Limb (tissue), 2 donors: ENCODE results near the gene MARCKS.
A peak's percentile ranks its signal among the peaks of the same experiment; 100 is the strongest.
"Not testable (repeated sequence)": the region's sequence is repeated elsewhere in the genome, so short reads cannot be mapped to it uniquely, and the experiment has no call there.

ENCODE experiments used
- DNase-seq, 2 donors: peaks; one replicate each; pipeline ENCODE4 v3.0.0-alpha.2; 2016; ENCODE audit errors: extremely low spot score in 2 of 2

Gene MARCKS

DNA sequence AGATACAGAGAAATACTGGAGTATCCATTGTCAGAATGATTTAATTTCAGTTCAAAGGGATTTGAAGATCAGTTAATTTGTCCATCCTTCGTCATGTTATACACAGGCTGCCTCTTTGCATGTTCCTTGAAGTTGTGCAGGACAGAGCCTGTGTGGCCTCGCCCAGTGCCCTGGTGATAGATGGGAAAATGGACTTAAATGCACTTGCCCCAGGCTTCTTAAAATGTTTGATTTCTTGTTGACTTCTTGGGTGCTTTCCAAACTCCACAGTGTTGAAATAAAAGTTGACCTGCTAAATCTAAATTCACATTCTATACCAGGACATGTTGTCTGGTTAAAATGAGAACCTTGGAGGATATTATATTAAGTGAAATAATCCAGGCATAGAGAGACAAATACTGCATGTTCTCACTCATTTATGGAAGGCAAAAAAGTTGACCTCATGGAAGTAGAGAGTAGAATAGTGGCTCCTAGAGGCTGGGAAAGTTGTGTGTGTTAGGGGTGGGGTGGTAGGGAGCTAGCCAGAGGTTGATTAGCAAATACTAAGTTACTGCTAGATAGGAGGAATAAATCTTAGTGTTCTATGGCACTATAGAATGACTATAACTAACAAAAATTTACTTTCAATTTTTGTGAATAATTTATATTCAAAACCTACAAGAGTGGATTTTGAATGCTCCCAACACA is 25.3 kb downstream of the MARCKS start:
- DNase-seq = no peak

DNA sequence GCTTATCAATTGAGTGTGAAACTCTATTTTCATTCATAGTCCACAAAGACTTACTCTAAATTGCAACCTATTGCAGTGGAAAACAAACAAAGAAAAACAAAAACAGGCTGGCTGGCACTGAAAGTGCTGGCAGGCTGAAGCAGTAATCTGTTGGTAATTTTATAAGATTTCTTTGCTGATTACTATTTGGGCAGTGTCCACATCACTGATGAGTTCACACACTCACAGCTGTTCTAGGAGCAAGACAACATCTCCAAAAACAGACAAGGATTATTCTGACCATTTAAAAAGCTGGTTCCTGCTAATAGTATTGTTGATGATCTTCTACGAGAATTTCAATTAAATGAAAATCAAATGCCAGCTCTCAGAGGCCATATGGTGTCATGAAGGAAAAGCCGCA is 26.9 kb downstream of the MARCKS start:
- DNase-seq = no peak

DNA sequence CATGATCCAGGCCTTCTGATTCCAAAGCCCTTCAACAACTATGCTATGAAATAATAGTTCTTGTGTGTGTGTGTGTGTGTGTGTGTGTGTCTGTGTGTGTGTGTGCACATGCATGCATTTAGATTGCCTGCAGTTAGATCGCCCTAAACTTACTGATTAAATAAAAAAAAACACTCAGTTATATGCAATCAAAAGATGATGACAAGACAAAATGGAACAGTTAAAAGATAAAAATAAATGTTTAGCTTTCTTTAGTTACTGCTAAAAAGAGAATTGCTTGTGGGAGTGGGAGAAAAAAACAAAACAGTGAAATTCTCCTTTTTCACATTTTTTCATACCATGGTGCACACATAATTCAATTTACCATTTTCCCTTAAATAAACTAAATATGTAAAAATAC is 29.4 kb downstream of the MARCKS start:
- no peak for DNase-seq

DNA sequence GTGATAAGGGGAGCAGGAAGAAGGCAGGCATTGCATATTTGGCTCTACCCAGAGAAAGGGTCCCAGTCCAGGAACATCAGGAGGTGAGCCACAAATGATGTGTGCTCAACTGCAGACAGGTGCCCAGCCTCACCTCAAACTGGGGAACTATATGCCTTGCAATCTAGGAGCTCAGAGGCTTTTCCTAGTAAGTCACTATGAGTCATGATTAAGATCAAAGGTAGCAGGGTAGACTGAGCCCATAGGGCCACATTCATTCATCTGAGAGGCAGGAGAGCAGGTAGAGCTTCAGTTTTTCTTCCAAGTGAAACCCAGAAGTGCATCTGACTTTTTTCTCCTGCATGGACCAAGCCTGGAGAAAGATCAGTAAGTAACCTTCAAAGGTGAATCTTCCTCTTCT is 31.3 kb downstream of the MARCKS start:
- DNase-seq = no peak

DNA sequence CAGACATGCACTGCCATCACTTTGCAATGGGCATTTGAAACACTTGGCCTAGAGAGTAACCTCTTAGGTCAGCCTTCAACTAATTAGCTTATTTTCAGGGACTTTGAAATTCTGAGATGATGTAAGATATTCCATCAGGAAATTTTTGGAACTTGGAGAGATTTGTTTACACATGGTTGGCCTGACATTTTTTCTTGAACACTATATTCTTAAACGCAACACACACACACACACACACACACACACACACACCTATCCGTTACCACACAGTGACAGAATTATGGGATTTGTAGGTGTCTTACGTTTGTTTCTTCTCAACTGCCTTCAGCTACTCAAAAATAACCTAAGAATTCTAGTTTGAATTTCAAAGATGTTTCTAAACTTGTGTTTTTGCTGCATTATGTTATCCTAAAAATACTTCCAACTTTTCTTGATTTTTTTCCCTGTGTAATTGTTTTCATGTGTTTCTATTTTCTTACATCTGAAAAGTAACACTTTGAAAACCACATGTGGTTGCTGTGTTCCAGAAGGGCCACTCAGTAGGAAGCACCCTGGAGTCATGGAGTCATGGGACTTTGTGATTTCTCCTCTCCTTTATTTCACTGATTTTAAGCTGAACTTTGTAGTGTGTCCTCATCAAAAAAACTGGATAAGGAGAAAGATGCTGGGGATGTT is 31.9 kb downstream of the MARCKS start:
- no peak for DNase-seq

DNA sequence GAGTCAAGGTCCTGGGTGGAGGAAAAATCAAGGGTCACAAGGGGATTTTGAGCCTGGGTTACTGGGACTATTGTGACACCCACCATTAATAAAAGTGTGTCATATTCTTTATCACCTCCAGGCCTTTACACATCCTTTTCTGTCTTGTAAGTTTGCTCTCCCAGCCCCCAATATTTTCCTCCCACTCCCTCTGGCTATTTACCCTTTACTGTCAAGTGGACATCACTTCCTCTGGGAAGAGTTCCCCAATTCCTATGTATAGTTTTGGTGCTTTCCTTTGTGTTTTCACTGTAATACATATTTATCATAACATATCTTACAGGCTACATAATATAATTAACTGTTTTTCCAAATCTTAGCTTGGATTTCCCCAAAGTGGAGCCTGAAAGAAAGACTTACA is 36.3 kb downstream of the MARCKS start:
- no peak for DNase-seq

DNA sequence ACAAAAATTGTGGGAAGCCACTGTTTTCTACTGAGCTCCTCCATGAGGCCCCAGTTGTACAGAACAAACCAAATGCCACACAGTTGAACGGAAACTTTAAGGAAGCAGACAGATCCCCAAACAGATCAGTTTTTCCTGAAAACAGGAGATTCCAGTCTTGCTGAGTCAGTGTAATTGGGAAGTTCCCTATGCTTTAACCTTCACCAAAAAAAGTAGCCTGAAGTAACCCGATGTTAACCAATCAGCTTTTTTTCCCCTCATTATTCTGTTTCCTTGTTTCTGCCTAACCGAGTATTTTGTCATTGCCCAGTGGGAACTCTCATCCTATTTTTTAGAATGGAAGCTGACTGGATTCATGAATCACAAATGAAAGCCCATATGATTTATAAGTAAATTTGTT is 36.7 kb downstream of the MARCKS start:
- no peak for DNase-seq

DNA sequence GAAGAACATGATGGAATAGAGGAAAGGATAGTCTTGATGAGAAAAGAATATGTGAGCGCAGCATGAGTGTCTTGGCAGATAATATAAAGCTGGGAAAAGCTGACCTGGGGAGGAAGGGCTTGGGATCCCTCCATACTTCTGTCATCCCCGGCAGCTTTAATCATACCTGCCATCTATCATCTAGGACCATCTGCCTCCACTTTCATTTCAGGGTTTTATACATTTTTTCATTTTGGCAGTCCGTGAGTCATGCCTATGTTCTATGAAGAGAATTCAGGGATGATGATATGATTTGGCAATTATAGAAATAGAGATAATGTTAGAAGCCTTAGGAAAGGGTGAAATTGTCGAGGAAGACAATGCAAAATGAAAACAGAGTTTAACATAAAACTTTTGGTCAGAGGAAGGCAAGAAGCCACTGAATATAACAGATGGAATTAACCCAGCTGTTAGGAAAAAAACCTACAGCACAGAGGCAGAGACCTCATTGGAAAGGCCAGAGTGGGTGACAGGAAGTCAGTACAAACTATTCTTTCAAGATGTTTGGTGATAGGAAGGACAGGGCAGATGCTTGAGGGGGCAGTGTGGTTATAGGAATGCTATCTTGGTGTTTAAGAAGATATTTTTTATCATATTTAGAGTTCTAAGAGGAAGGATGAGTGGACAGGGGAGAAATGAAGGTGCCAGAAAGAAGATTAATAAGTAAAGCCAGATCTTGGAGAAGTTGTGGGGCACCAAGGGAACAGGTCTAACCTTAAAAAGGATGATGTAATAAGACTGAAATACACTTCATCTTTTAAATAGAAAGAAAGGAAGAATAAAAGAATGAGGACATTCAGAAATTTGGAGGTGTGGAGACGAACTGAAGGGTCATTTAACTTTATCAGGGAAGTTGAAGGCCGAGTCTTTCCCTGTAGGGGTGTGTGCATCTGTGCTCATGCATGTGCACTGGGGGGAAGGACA is 37.8 kb downstream of the MARCKS start:
- DNase-seq = no peak

DNA sequence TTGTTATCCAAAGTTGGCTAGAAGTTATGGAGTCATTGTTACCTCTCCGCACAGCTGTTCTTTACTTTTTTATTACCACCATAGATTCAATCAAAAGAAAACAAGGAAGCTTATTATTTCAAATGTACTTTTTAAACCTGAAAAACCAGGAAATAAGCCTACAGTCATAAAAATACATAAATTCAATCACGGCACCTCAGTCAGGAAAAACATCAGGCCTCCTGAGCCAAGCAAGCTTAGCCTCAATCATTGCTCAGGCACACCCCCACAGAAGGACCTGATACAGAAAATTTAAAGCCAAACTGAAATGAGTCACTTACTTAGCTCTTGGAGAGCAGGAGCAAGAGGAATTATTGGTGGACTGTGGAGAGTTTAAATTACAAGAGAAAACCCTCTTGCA is 44.3 kb downstream of the MARCKS start:
- DNase-seq = peak in 1 of 2 donors; percentile 44

DNA sequence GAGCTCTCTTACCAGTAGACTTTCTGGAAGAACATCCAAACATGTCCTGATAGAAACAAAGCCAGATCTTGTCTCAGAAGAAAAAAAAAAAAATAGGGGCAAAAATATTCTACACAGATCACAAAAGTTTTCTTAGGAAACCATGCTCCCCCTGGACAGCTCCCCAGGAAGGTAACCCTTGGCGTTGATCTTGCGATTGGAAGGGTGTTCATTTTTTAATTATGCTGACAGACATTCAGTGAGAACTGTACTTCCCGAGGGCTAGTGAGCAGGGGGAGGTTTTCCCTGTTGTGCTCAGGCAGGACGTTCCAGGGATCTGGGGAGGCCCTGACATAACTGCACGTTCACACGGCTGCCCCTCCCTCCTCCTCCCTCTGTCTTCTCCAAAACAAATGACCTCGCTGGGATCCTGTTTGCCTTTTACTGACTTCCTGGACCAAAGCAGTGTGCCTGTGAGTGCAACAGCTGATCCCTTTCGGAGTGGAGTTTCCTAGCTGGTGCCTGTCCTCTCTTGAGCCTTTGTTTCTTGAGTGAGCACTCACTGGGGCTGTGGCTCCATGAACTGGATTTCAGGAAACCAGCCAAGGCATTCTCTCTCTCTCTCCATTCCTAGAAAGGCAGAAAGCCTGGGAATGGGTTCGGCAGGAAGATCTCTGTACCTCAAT is 46.7 kb downstream of the MARCKS start:
- peak; percentile 40 to 54 for DNase-seq

DNA sequence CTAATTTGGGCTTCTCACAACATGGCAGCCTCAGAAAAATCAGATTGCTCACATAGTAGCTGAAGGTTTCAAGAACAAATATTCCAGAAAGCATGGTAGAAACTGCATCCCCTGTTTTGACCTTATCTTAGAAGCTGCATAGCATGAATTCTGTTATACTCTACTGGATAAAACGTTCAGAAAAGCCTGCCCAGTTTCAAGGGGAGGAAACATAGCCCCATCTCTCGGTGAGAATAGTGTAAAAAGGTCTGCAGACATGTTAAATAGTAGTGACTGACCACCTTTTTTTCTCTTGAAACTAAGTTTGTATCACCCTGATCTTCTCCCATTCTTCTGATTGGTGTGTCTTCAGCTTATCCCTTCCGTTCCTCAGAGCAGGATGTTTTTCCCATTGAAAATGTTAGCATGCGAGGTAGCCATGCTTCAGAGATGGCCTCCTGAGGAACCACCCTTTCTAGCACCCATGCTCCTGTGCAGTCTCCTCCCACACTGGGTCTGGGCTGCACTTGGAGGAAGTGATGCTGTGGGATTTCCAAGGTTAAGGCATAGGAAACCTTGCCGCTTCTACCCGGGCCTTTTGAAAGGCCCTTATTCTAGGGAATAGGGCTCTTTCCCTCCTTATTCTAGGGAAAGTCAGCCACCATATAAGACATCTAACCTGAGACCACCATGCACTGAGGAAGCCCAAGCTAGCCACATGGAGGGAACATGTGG is 50.1 kb downstream of the MARCKS start:
- DNase-seq = no peak

DNA sequence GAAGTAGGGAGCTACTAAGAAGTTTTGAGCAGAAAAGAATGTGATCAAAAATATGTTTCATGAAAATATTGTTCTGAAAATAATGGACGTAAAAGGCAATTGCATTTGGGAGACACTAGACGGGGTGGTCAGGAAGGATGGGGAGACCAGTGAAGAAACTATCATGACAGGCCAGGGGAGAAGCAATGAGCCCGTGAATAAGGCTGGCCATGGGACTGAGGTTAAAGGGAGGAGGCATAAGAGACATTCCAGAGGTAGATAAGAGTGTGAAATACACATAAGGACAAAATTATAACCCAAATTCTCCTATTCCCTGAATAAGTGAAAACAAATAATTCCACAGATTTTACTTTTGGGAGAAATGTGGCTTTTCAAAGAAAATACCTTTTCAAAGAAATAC is 51.7 kb downstream of the MARCKS start:
- no peak for DNase-seq

DNA sequence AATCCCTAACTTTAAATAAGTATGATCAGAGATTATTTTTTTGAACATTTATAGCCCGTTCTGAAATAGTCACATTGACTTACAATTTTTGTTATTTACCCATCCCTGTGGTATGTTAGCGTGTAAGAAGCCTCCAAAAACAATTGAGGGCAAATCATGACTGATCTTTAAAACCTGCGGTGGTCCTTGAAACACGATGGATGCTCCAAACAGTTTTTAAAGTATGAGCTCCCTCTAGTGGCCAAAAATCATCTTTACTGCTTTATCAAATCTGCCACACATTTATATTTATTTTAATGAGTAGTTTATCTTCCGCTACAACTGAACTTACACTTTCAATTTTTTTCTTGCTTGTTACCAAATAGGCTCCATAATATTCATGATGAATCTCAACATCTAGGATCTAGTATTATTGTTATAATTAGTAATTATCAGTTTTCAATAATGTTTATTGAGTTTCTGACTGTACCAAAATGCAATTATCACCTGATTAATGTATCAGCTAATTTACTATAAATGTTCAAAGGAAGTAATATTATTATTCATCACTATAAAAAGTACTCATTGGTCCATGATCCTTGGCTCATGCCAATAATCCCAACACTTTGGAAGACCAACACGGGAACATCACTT is 52.2 kb downstream of the MARCKS start:
- DNase-seq = peak in 1 of 2 donors; percentile 83

DNA sequence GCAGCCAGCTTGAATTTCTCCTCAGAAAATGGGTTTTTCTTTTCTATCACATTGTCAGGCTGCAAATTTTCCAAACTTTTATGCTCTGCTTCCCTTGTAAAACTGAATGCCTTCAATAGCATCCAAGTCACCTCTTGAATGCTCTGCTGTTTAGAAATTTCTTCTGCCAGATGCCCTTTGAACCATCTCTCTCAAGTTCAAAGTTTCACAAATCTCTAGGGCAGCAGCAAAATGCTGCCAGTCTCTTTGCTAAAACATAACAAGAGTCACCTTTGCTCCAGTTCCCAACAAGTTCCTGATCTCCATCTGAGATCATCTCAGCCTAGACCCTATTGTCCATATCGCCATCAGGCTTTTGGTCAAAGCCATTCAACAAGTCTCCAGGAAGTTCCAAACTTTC is 53.1 kb downstream of the MARCKS start:
- not testable (repeated sequence) for DNase-seq
